H1 (cell line): ENCODE measurements around the gene TNRC6C. TPM values are rescaled to one million over a fixed set of nuclear protein-coding genes. Genes with fewer than 3 reads are reported as not detected.

Experiments
- CTCF ChIA-PET: fragments of 300-600 bp; sonication (Branson Sonifier 250); formaldehyde crosslinking; loops from one replicate; lab custom pipeline; 2021; ENCODE audit not compliant: partially characterized antibody; lab: Charles Lee
- POLR2A ChIA-PET: fragments of 300-600 bp; sonication (Branson Sonifier 250); formaldehyde crosslinking; loops from one replicate; lab custom pipeline; 2021; ENCODE audit warnings: inconsistent platforms; ENCODE audit not compliant: partially characterized antibody; lab: Charles Lee
- DNase-seq, 2 experiments: peaks; one replicate each; pipeline versions ENCODE4 v3.0.0 to v3.0.0-alpha.2; 2010 to 2022; ENCODE audit warnings: low spot score in 2 of 2, low read depth in 1 of 2, mixed read lengths in 1 of 2
- FAIRE-seq: peaks from 2 replicates; lab custom pipeline; 2011; peaks lifted over from hg19 to GRCh38; lab: Jason Lieb, UNC
- H2AFZ ChIP-seq: 2 replicates; pipeline ENCODE4 v1.8.1; 2012; ENCODE audit warnings: low read length, inconsistent platforms
- H2AK5ac ChIP-seq: 2 replicates; pipeline ENCODE4 v1.6.1; 2013; ENCODE audit warnings: low read depth, low read length
- H2BK120ac ChIP-seq: replicated peaks from 2 replicates; pipeline ENCODE3; 2013; ENCODE audit warnings: low read depth, low read length, inconsistent platforms
- H2BK12ac ChIP-seq: 2 replicates; pipeline ENCODE4 v1.6.1; 2013; ENCODE audit warnings: low read depth, low read length
- H2BK15ac ChIP-seq: 2 replicates; pipeline ENCODE4 v1.6.1; 2013; ENCODE audit warnings: low read length
- H2BK20ac ChIP-seq: 2 replicates; pipeline ENCODE4 v1.6.1; 2013; ENCODE audit warnings: low read length
- H2BK5ac ChIP-seq: 2 replicates; pipeline ENCODE4 v1.6.1; 2013; ENCODE audit warnings: low read depth, low read length
- H3K14ac ChIP-seq: 2 replicates; pipeline ENCODE4 v1.6.1; 2013; ENCODE audit warnings: inconsistent platforms; ENCODE audit not compliant: insufficient read length
- H3K18ac ChIP-seq: 2 replicates; pipeline ENCODE4 v1.6.1; 2013; ENCODE audit warnings: low read length; ENCODE audit errors: extremely low read depth
- H3K23ac ChIP-seq: 2 replicates; pipeline ENCODE4 v1.6.1; 2013; ENCODE audit warnings: inconsistent platforms; ENCODE audit not compliant: insufficient read length
- H3K23me2 ChIP-seq: 2 replicates; pipeline ENCODE4 v1.6.1; 2013; ENCODE audit warnings: low read depth, low read length
- H3K27ac ChIP-seq: 2 replicates; pipeline ENCODE4 v1.6.1; 2011; ENCODE audit warnings: low read depth, low read length, inconsistent platforms
- H3K27me3 ChIP-seq, 4 experiments: replicated peaks in 1 of 4; 1 replicate in 1 of 4; 2 replicates in 3 of 4; pipeline versions ENCODE4 v1.6.1 to v1.8.1; 2011 to 2013; ENCODE audit warnings: low read length in 3 of 4, mild to moderate bottlenecking in 3 of 4, inconsistent platforms in 2 of 4, mixed read lengths in 2 of 4, moderate library complexity in 1 of 4; ENCODE audit not compliant: control insufficient read depth in 3 of 4, insufficient read depth in 3 of 4; ENCODE audit errors: extremely low read depth in 1 of 4
- H3K36me3 ChIP-seq, 4 experiments: 2 replicates each; pipeline versions ENCODE4 v1.6.1 to v1.8.1; 2011 to 2013; ENCODE audit warnings: mild to moderate bottlenecking in 4 of 4, low read length in 3 of 4, moderate library complexity in 2 of 4, control low read depth in 1 of 4, inconsistent platforms in 1 of 4; ENCODE audit not compliant: insufficient read depth in 4 of 4, control insufficient read depth in 2 of 4
- H3K4ac ChIP-seq: replicated peaks from 2 replicates; pipeline ENCODE3; 2013; ENCODE audit warnings: low read length, low read depth, mixed read lengths, inconsistent platforms; ENCODE audit not compliant: insufficient read length
- H3K4me1 ChIP-seq, 4 experiments: replicated peaks in 1 of 4; 1 replicate in 1 of 4; 2 replicates in 3 of 4; pipeline versions ENCODE4 v1.6.1 to v1.8.1; 2011 to 2013; ENCODE audit warnings: low read length in 3 of 4, inconsistent platforms in 2 of 4, mixed read lengths in 1 of 4; ENCODE audit not compliant: insufficient read depth in 4 of 4, control insufficient read depth in 3 of 4
- H3K4me2 ChIP-seq, 2 experiments: 2 replicates each; pipeline versions ENCODE4 v1.6.1 to v1.8.1; 2011 to 2013; ENCODE audit warnings: low read depth in 2 of 2, low read length in 2 of 2, control low read depth in 1 of 2, inconsistent platforms in 1 of 2, mild to moderate bottlenecking in 1 of 2; ENCODE audit not compliant: insufficient read depth in 1 of 2
- H3K4me3 ChIP-seq, 4 experiments: fragments of 200-600, 300-600 bp in 1 of 4; sonication (generic), shearing (Covaris generic), sonication (Bioruptor Twin) in 1 of 4; 2 replicates each; pipeline versions ENCODE4 v1.5.1 to v1.8.1; 2011 to 2016; ENCODE audit warnings: low read length in 4 of 4, low read depth in 3 of 4, control low read depth in 2 of 4, inconsistent platforms in 2 of 4, mild to moderate bottlenecking in 2 of 4, mixed read lengths in 1 of 4, moderate library complexity in 1 of 4; ENCODE audit not compliant: insufficient read depth in 2 of 4; ENCODE audit errors: extremely low read depth in 1 of 4
- H3K56ac ChIP-seq: replicated peaks from 2 replicates; pipeline ENCODE3; 2013; ENCODE audit warnings: low read depth, mild to moderate bottlenecking, mixed read lengths, low read length, inconsistent platforms; ENCODE audit not compliant: insufficient read length
- H3K79me1 ChIP-seq: 2 replicates; pipeline ENCODE4 v1.6.1; 2013; ENCODE audit warnings: low read depth, low read length, control low read depth
- H3K79me2 ChIP-seq, 2 experiments: 2 replicates each; pipeline versions ENCODE4 v1.6.1 to v1.8.1; 2012 to 2013; ENCODE audit warnings: low read length in 2 of 2, mild to moderate bottlenecking in 2 of 2, inconsistent platforms in 1 of 2; ENCODE audit not compliant: insufficient read depth in 2 of 2, control insufficient read depth in 1 of 2
- H3K9ac ChIP-seq, 4 experiments: replicated peaks in 1 of 4; 1 replicate in 1 of 4; 2 replicates in 3 of 4; pipeline versions ENCODE4 v1.6.1 to v1.8.1; 2011 to 2013; ENCODE audit warnings: low read depth in 3 of 4, low read length in 3 of 4, control low read depth in 2 of 4, mild to moderate bottlenecking in 2 of 4, moderate library complexity in 2 of 4, inconsistent platforms in 1 of 4; ENCODE audit errors: extremely low read depth in 1 of 4
- H3K9me3 ChIP-seq, 2 experiments: 2 replicates each; pipeline versions ENCODE4 v1.6.1 to v1.8.1; 2012 to 2013; ENCODE audit warnings: mild to moderate bottlenecking in 2 of 2, moderate library complexity in 2 of 2, control low read depth in 1 of 2, inconsistent platforms in 1 of 2, low read depth in 1 of 2, low read length in 1 of 2, mixed read lengths in 1 of 2; ENCODE audit not compliant: insufficient read depth in 2 of 2
- H4K20me1 ChIP-seq, 2 experiments: replicated peaks in 1 of 2; 2 replicates each; pipeline versions ENCODE3 to v1.8.1; 2011 to 2013; ENCODE audit warnings: inconsistent platforms in 2 of 2, low read length in 2 of 2, mild to moderate bottlenecking in 1 of 2; ENCODE audit not compliant: insufficient read depth in 2 of 2, control insufficient read depth in 1 of 2
- H4K5ac ChIP-seq: 2 replicates; pipeline ENCODE4 v1.6.1; 2013; ENCODE audit warnings: low read length, low read depth, mixed read lengths, inconsistent platforms; ENCODE audit not compliant: insufficient read length
- H4K8ac ChIP-seq: 2 replicates; pipeline ENCODE4 v1.8.0; 2013; ENCODE audit warnings: mild to moderate bottlenecking, moderate library complexity, low read length, inconsistent platforms; ENCODE audit not compliant: insufficient read depth; ENCODE audit errors: extremely low read depth
- H4K91ac ChIP-seq: replicated peaks from 2 replicates; pipeline ENCODE3; 2013; ENCODE audit warnings: low read length, mixed read lengths, inconsistent platforms; ENCODE audit not compliant: insufficient read length
- ATF2 ChIP-seq: IDR thresholded peaks from 2 replicates; pipeline ENCODE4 v1.6.1; 2012; ENCODE audit warnings: low read length, inconsistent platforms
- EZH2 ChIP-seq: fragments of 200-600 bp; sonication (generic); IDR thresholded peaks from 2 replicates; pipeline ENCODE4 v1.7.1; 2012; ENCODE audit warnings: low read depth, mild to moderate bottlenecking, moderate library complexity, low read length, inconsistent platforms; ENCODE audit not compliant: severe bottlenecking
- SIRT6 ChIP-seq: IDR thresholded peaks from one replicate; pipeline ENCODE4 v1.7.1; 2012; ENCODE audit warnings: low read length, inconsistent platforms
- SP1 ChIP-seq: IDR thresholded peaks from 2 replicates; pipeline ENCODE4 v1.6.1; 2011; ENCODE audit warnings: low read depth, low read length
- TEAD4 ChIP-seq: IDR thresholded peaks from 2 replicates; pipeline ENCODE4 v1.6.1; 2012; ENCODE audit warnings: low read depth, low read length, inconsistent platforms, mixed read lengths
- WGBS, 2 experiments: shearing (Covaris generic) in 1 of 2; methylation state at CpG; one replicate each; pipeline versions ENCODE4 v1.1.6 to v1.1.7; 2013 to 2015; ENCODE audit warnings: low lambda C conversion rate in 2 of 2, mixed read lengths in 2 of 2, inconsistent platforms in 1 of 2, low coverage in 1 of 2, missing lambda C conversion rate in 1 of 2; ENCODE audit not compliant: insufficient replicate concordance in 2 of 2, insufficient coverage in 1 of 2, insufficient read length in 1 of 2; ENCODE audit errors: extremely low coverage in 1 of 2, missing lambda C conversion rate in 1 of 2; 5-methylcytosine and 5-hydroxymethylcytosine counted together
- polyA plus RNA-seq, 7 experiments: library from polyadenylated mRNA; depleted of rRNA in 3 of 7; stranded (reverse) in 5 of 7; unstranded in 2 of 7; fragments of >200 nt in 5 of 7; fragments of 200-250 nt in 2 of 7; gene quantifications; 1 replicate in 5 of 7; 2 replicates in 1 of 7; 4 replicates in 1 of 7; pipeline versions ENCODE4 v1.2.1 to v1.2.3, GENCODE V29; 2011 to 2013; ENCODE audit warnings: missing spikeins in 2 of 7, mixed read lengths in 2 of 7
- total RNA-seq: library from RNA; stranded (reverse); fragmentation: NEBNext Ultra II Directional; extraction: Animal tissue kit (Norgen Biotek cat#: 25700); gene quantifications from 2 replicates; pipeline ENCODE4 v1.2.1, GENCODE V29; 2021

TNRC6C gene
- total and polyA plus RNA-seq, 2 of the 8 experiments (the other 6 are each of a cell fraction or from before 2014, with no cell fraction given), result 2.8 to 28.9 TPM

- Histone ChIP-seq H2BK120ac (no peak overlapping the region), H3K9ac (no peak overlapping the region), H2AFZ (no peak overlapping the region), H2BK20ac (no peak overlapping the region), H3K56ac (no peak overlapping the region), H3K36me3 (peaks cover 17 to 24% (median 22%) of the 10 kb centered on the region in 4 experiments), H2AK5ac (no peak overlapping the region), H3K14ac (no peak overlapping the region), H2BK12ac (no peak overlapping the region), H3K27ac (no peak overlapping the region), H4K5ac (no peak overlapping the region), H4K91ac (no peak overlapping the region), H3K4me3 (no peak overlapping the region), H3K27me3 (no peaks in the 10 kb centered on the region), H3K4ac (no peak overlapping the region), H3K23ac (no peak overlapping the region), H2BK15ac (no peak overlapping the region), H3K79me2 (no peaks in the 10 kb centered on the region; a peak in 1 of 4 replicates), H3K23me2 (no peaks in the 10 kb centered on the region; the same call in 1 of the 2 replicates), H3K4me2 (no peak overlapping the region), H3K18ac (no peak overlapping the region), H4K20me1 (peaks cover 0 to 7% of the 10 kb centered on the region in 2 experiments), H3K9me3 (peaks cover 0 to 3% of the 10 kb centered on the region in 2 experiments; a peak in 1 of 4 replicates), H3K79me1 (no peaks in the 10 kb centered on the region; the same call in 1 of the 2 replicates), H2BK5ac (no peak overlapping the region), H3K4me1 (no peaks in the 10 kb centered on the region), H4K8ac (no peak overlapping the region)
- WGBS, 2 experiments, result 96% methylated on average over 19 of the region's 19 CpGs; no CpG with 5 or more reads in 1 of the 2 experiments
- POLR2A ChIA-PET, result interaction anchor here (1.1 to 1.3 kb wide), 2 partner anchors 10 to 15 kb away, joined by 3 to 4 read pairs; no protein-coding TSS in a partner anchor
- CTCF ChIA-PET, result no interaction called here
- FAIRE-seq (no peak), DNase-seq (no peak)
- TF ChIP-seq ATF2, result no peak
- TF ChIP-seq SP1, result no peak
- no peak for TF ChIP-seq EZH2
- TF ChIP-seq SIRT6, result no peak
- no peak for TF ChIP-seq TEAD4
Measured at GRCh38 chr17:78051186-78051972, 92.9 kb downstream of the TNRC6C start.
